ENCODE measurements around the gene RNASE11. TPM values are rescaled to one million over a fixed set of nuclear protein-coding genes. Genes with fewer than 3 reads are reported as not detected.
"Not testable (repeated sequence)": the region's sequence is repeated elsewhere in the genome, so short reads cannot be mapped to it uniquely, and the experiment has no call there.

The RNASE11 gene
- total RNA-seq, 1 donor from 2014 or later = not detected

DNA sequence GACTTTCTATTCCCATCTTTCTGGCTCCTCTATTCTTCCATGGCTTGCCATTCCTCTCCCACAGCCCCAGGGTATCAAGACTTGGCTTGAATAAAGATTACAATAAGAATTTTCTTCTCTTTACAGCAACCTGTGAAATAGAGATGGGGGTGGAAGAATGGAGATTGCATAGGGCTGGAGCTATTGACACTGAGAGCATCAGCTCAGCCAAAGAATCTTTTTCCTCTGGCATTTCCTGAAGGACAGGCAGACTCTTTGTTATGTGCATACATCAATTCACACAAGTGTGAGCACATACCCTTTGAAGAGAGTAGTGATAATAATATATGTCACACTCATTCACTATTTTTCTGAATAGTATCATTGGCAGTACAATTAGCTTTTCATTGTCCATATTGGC lies 4.7 kb downstream of the RNASE11 start:
- intact Hi-C loops (cut with micrococcal nuclease) = no loop called here

DNA sequence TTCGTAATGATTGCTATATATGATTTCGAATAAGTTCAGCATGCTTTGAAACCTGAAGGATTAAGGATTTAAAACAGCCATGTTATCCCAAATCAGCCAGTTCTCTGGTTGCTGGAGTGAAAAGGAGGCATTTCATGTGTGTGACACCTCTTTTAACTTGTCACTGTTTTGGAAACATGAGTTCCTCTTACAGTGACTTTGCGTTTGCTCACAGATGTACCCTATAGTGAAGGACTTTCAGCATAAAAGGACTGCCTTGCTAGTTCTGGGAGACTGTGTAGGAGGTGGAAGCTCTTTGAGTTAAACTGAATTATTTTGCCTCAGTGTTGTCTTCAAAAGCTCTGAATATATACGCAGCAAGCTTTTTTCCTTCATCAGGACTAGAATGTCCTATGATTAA lies 7.6 kb downstream of the RNASE11 start:
- intact Hi-C loops (cut with micrococcal nuclease) = no loop called here

DNA sequence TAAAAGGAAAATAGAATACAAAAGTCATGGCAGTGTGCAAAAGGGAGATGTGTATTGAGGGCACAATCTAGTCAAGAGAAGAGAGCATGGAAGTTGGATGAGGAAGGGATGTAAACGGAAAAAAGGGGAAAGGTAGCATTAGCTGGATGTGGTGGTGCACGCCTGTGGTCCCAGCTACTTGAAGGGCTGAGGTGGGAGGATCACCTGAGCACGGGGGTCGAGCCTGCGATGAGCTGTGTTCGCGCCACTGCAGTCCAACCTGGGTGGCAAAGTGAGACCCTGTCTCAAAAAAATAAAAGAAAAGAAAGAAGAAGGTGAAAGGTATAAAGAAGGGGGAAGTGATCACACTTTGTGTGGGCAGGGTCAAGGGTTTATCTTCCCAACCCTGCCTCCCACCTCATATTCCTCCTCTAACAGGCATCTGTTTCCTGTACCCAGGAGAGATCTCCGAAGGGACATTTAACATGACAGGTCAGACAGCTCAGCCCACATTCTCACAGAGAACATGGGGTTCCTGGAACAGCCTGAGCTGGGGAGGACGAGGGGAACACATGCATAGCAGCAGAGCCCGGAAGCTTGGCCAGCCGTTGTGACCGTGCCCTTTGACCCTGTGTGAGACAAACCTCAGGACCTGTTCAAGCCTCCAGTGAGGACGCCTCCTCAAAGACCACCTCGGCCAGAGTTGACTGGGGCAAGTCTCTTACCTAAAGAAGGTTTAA lies 8.9 kb downstream of the RNASE11 start:
- intact Hi-C loops (cut with micrococcal nuclease) = no loop called here

GRCh38 chr14:20578325-20578724 lies 9.5 kb downstream of the RNASE11 start:
- intact Hi-C loops (cut with micrococcal nuclease) = no loop called here

DNA sequence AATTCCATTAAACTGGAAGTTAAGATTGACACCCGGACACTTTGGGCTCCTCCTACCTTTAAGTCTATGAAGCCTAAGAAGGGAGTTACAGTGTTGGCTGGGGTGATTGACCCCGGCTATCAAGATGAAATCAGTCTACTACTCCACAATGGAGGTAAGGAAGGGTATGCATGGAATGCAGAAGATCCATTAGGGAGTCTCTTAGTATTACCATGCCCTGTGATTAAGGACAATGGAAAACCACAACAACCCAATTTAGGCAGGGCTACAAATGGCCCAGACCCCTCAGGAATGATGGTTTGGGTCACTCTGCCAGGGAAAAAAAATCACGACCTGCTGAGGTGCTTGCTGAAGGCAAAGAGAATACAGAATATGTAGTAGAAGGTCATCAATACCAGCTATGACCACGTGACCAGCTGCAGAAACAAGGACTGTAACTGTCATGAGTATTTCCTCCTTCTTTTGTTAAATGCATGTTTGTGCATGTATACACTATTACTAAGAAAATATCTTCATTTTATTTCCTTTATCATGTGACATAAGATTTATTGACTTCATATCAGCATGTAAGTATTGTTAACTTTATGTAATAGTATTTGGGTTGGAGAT lies 15.3 kb downstream of the RNASE11 start:
- intact Hi-C loops (cut with micrococcal nuclease) = not testable (repeated sequence)

GRCh38 chr14:20570720-20571119 lies 17.1 kb downstream of the RNASE11 start:
- intact Hi-C loops (cut with micrococcal nuclease) = not testable (repeated sequence)

GRCh38 chr14:20569865-20570264 lies 17.9 kb downstream of the RNASE11 start:
- intact Hi-C loops (cut with micrococcal nuclease) = not testable (repeated sequence)

GRCh38 chr14:20569066-20569465 lies 18.7 kb downstream of the RNASE11 start:
- intact Hi-C loops (cut with micrococcal nuclease) = no loop called here

- intact Hi-C loops (cut with micrococcal nuclease) = no loop called here
Measured at GRCh38 chr14:20568393-20568792, 19.4 kb downstream of the RNASE11 start.

DNA sequence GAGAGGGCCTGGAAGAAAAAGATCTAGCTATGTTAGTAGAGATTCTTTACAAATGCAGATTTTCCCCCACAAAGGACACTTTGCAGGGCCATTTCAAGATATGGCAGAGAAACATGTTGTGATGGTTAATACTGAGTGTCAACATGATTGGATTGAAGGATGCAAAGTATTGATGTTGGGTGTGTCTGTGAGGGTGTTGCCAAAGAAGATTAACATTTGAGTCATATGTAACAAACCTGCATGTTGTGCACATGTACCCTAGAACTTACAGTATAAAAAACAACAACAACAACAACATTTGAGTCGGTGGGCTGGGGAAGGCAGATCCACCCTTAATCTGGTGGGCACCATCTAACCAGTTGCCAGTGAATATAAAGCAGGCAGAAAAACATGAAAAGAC lies 20.6 kb downstream of the RNASE11 start:
- intact Hi-C loops (cut with micrococcal nuclease) = not testable (repeated sequence)

- intact Hi-C loops (cut with micrococcal nuclease) = no loop called here
Measured at GRCh38 chr14:20564501-20564997, 23.3 kb downstream of the RNASE11 start.

- intact Hi-C loops (cut with micrococcal nuclease) = no loop called here
Measured at GRCh38 chr14:20563971-20564370, 23.8 kb downstream of the RNASE11 start.

GRCh38 chr14:20560961-20561360 lies 26.8 kb downstream of the RNASE11 start, which contains the start of gene RNASE9:
Gene RNASE9, minus strand, starts transcription at chr14:20561047.
- intact Hi-C loops (cut with micrococcal nuclease) = no loop called here

DNA sequence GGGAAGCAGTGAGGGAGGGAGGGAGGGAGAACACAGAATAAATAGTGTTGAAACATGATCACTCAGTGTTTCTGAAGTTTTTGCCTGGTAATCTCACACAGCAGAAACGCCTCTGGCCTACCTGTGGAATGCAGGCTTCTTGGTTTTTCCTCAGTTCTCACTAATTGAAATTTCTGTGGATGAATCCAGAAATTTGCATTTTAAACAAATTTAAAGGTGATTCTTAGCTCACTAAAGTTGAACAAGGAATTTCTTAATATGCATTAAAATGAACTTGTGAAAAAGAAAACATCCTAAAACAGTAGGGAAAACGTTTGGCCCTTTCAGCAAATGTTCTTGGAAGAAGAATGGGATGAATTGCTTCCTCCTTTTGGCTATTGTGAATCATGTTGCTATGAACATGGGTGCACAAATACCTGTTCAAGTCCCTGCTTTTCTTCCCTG lies 28.3 kb downstream of the RNASE11 start:
- intact Hi-C loops (cut with micrococcal nuclease) = no loop called here

- intact Hi-C loops (cut with micrococcal nuclease) = no loop called here
Measured at GRCh38 chr14:20557212-20557542, 30.6 kb downstream of the RNASE11 start.

GRCh38 chr14:20556500-20557211 lies 31.1 kb downstream of the RNASE11 start:
- intact Hi-C loops (cut with micrococcal nuclease) = no loop called here

DNA sequence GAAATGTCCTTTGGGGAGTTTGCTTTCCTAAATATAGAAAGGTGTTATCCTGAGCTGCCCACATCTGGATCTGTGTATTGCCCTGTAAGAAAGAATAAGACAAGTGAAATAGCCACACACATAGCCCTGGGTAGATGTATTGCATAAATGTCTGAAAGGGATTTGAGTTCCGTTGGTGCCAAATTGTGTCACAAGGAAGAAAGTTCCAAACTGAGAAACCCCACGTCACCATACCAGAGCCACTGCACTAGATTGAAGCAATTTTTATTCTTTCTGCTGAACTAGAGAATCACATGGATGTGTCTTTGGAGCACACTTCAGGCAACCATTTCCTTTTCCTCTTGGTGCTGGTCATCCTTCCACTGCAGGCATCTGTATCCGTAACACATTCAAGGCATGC lies 32.0 kb downstream of the RNASE11 start:
- intact Hi-C loops (cut with micrococcal nuclease) = no loop called here

- intact Hi-C loops (cut with micrococcal nuclease) = no loop called here
Measured at GRCh38 chr14:20553024-20553423, 34.8 kb downstream of the RNASE11 start.

DNA sequence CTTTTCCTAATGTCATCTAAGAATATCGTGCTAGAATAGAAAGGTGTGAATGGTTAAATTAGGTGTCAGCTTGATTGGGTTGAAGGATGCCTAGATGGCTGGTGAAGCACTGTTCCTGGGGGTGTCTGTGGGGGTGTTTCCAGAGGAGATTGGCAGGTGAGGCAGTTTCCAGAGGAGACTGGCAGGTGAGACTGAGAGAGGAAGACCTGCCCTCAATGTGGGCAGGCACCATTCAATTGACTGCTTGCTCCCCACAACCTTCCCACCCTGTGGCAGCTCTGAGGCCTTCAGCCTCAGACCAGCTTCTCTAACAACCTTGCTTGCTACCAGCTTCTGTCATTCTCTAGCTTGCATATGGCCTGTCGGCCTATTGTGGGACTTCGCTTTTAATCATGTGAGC lies 36.2 kb downstream of the RNASE11 start:
- intact Hi-C loops (cut with micrococcal nuclease) = no loop called here

GRCh38 chr14:20550926-20551325 lies 36.9 kb downstream of the RNASE11 start:
- intact Hi-C loops (cut with micrococcal nuclease) = no loop called here

DNA sequence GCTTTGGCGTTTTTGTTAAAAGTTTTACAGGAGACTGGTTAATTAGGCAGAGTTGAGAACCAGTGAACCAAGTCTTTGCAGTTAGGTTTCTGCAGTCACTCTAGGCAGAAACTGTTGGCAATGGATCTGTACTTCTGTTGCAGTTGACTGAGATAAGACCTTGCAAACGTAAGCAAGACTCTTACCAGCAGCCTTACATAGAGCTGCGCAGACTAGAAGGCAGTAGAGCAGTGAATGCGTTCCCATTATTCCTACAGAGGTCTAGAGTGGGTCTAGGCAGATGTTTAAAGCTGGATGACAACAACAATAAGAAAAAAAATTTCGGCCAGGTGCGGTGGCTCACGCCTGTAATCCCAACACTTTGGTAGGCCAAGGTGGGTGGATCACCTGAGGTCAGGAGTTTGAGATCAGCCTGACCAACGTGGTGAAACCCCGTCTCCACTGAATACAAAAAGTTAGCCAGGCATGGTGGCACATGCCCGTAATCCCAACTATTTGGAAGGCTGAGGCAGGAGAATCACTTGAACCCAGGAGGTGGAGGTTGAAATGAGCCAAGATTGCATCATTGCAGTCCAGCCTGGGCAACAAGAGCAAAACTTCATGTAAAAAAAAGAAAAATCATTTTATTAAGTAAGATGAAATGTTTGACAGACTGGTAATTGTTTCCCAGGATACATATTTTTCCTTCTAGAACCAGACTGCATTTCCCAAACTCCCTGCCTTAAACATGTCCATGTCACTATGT lies 39.2 kb downstream of the RNASE11 start:
- intact Hi-C loops (cut with micrococcal nuclease) = no loop called here

- intact Hi-C loops (cut with micrococcal nuclease) = no loop called here
Measured at GRCh38 chr14:20546877-20547276, 40.9 kb downstream of the RNASE11 start.

Data from T-helper 2 cell treated with Interferon-gamma antibody and Interleukin-4, amounts not matched to agents 100 ng/mL and 5 ng/mL, for 36 hours (primary cell).